SH-SY5Y (cell line): ENCODE measurements around the gene POLA1.

Source experiments
- GATA2 ChIP-seq: IDR thresholded peaks from 2 replicates; pipeline ENCODE4 v1.6.1; 2011; ENCODE audit warnings: mild to moderate bottlenecking, low read depth, low read length
- GATA3 ChIP-seq: IDR thresholded peaks from 2 replicates; pipeline ENCODE4 v1.6.1; 2011; ENCODE audit warnings: low read depth, mild to moderate bottlenecking, low read length, moderate library complexity

DNA sequence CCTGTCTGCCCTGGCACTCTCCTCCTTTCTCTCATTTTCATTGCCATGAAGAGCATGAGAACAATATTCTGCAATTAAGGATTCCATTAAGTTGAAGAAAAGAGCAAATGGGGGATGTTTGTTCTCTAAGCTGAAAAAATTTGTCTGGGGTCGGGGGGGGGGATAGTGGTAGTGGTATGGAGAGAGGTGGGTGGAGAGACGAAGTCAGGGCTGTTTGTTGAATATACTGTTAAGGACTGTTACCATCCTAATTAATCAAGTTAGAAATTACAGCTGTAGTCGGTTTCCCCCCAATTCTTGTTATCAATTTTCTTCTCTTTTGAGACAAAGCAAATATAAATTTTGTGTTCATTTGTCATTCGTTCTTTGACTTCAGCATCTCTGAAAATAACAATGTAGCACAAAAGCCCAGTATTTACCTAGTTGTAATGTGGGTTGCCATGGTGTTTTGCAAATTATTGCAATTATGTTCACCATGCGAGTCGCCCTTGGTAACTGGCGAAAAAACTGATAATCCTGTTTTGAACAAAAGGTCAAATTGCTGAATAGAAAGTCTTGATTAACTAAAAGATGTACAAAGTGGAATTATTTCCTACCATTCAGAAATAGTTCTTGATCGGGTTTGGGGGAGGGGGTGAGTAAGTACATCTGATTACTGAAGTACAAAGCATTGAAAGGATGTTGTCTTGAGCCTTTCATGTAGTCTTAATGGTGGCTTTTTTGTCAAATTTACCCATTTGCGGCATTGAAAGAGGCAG, 183.0 kb downstream of the POLA1 start:
- no peak for TF ChIP-seq GATA2
- no peak for TF ChIP-seq GATA3
